Fibroblast of skin of right quadriceps (primary cell): Measurements from ENCODE around the gene PRRX1.

Experiments used
- DNase-seq: peaks from one replicate; pipeline ENCODE4 v3.0.0-alpha.2; 2013

The PRRX1 gene

DNA sequence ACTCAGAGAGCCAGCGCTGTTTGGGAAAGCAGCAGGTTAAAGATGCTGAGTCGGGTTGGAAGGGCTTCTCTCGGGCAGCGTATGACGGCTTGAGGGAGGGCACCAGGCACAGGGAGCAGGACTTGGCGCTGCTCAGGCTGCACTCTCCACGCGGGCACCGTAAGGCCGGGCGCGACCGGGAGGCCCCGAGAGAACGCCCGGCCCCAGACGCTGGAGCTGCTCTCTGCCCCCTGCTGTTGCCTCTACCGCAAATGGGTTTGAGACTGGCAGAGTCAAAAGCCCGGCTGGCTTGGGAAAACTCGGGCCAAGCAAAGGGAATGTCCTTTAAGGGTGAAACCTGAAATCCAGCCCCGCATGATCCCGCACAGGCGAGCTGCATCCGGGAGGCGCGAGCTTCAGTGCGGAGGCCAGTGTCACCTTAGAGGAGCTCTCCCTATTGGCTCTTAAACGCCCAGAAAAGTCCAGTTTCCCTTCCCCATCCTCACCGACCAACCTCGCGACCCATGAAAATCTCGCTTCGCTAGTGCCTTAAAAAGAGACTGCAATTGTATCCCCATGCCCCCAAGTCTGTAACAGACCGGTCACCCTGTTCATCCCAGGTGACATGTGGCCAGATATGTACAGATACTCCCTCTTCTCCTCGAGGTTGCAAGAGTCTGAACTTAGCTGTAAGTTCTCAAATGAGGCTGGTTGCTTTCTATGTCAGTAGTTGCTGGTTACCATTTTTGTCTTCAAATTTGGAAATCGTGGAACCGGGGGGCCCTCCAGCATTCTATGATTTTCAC, 1.1 kb downstream of the PRRX1 start:
- peak; percentile 58 for DNase-seq

DNA sequence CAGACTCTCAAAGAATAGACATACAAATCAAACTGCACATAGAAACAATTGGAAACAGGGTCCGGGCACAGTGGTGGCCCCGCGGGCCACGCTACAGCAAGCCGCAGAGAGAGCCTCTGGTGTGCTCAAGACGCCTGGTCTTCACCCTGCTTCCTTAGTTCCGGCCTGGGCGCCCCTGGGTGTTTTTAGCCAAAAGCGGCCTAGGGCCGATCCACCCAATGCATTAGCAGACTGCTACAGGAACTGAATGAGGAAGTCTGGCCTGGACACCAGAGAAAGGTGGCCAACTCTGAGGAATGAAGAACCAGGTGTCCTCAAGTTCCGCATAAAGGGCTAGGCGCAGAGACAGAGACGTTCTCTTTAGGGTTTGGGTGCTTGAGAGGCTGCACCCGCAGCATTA, 1.7 kb downstream of the PRRX1 start:
- peak; percentile 61 for DNase-seq

DNA sequence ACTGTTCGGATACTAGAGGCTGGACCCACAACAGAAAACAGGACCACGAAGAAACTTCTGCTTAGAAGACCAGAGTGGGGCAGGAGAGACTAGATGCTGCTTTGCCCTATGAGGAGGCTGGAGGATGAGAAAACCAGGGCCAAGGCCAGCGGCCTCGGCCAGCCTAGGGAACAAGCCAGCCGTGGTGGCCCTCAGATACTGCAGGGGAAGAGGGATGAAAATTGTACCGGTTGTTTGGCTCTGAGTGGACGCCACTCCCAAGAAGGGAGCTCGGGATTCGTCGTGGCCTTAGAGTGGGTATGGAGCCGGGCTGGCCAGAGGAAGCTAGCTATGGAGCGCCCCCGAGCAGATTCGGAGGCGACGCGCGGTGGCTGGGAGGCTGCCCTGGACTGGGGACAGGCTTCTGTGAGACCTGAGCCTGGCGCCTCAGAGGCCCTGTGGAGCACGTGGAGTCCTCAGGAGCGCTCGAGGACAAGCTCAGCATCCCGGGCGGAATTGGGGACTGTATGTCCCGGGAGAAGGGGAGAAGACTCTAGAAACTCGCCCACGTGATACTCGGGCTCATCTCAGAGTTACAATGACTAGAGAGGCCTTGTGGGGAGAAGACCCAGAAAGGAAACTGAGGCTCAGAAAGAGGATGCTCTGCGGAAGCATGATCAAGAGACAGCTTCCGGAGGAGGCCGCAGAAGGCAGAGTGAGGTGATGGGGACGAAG, 2.8 kb downstream of the PRRX1 start:
- peak; percentile 55 for DNase-seq

DNA sequence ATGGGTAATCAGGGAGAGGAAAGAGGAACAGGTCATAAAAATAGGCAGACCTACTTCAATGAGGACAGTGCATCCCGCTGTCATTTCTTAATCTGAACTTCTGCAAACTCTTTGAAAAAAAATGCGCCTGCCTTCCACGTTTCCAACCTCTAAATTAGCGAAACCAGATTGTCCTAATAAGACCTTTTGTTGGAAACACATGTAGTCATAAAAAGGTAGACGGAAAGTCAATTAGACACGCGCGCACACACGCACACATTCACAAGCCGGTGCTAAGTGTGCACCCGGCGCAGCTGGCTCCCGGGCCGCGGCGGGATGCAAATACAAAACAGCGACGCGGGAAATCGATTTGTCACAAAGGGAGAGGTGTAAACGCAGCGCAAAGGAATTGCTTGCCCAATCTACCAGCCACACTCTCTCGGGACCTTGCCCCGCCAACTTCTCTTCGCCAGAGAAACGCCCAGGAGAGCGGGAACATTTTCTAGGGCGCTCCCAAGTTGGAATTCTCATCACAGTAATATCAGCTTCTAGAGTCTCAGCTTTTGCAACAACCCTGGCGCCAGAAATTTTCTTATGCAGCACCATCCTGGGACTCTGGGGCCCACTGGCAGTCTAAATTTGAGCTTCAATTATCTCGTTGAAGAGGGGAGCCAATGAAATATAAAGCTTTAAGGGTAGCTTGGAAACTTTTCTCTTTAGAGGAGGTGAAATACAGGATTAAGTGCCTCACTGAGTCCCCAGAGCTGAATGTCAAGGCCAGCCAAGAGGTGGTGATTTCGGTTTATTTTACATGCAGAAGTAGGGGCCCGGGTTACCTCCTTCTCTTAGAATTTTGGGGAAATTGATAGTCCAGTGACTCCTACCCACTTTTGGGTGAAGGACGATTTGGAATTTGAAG, 4.5 kb downstream of the PRRX1 start:
- peak; percentile 73 for DNase-seq

DNA sequence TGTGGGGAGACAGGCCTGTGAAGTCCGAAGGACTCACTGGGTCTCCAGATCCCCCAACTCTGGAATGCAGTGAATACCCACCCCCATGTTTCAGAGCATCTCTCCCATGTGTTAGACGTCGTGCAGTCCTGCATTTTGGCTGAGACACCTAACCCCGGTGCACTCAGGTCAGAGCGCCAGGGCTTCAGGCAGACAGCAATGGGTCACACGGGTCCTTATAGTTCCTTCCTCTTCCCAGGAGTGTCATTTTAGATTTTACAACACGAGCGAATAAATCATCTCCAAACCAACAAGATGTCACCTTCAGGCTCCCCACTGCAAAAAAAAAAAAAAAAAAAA, 5.1 kb downstream of the PRRX1 start:
- no peak for DNase-seq

DNA sequence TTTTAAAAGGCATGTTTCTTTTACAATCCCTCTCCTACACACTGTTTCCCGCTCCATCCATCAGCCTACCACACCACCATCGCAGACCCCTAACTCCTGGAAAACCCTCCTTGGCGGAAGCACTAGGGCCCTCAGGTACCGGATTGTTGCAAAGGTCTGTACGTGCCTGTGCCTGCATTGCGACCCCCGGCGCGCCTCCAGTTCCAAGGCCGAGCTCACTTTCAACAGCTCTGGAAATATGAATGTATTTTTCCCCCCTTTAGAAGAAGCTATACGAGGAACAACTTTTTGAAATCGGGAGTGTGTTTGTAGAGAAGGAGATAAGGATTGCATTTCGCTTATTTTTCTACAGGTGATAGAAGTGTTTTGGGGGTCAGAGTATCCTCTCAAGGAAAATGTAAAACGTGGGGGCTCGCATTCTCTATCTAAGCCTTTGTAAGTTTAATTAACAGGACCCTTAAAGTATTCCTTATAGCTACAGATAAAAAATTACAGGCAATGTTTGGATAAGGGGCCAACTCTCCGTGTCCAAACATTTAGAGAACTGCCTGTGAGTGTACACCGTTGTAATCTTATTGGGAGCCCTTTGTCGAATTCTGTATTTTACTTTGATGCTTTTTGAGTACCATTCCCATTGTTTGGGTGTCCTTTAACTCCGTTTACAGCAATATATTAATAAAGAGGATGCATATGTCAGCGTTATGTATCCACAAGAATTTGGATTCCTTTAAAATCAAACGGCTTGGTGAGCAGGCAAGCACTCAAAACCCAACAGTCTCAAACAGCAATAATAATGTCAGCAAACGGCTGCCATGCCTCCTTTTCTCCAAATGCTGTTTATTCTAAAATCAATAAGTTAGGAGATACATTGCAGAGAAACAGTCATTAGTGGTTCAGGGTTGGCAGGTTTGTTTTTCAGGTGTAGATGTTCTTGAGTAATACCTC, 5.9 kb downstream of the PRRX1 start:
- no peak for DNase-seq

DNA sequence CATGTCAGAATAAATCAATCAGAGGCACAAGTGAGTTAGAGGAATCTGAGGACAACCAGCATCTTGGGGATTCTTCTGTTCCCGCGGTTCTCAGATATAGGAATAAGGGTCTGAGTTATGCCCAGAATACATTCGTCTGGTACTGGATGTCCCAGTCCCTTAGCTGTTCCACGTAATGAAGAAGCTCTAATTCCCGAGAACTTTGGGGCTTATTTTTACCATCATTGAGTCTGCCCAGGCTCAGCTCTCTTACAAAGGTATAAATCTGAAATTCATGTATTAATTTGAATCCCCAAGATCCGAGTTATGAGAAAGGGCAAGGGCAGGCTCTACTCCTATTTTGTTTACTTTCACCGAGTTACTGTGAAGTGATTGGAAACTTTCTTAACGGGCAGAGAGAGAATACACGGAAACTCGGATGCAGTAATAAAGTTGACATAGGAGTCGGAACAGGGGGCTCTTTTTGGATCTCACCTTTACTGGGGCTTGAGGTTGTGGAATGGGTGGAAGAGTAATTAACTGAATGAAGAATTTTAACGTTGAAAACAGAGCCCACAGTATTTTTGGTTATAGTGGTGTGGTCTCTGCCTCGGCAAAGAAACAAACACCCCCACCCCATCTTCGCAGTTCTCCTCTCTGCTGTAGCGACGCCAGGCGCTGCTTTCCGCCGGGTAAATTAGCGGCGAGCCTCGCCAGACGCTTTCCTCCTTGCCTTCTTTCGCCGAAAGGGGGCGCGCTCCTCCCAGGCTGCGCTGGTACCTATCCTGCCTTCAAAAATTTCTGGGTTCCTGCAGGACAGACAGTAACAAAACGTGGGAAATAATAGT, 7.1 kb downstream of the PRRX1 start:
- DNase-seq: peak; percentile 80

DNA sequence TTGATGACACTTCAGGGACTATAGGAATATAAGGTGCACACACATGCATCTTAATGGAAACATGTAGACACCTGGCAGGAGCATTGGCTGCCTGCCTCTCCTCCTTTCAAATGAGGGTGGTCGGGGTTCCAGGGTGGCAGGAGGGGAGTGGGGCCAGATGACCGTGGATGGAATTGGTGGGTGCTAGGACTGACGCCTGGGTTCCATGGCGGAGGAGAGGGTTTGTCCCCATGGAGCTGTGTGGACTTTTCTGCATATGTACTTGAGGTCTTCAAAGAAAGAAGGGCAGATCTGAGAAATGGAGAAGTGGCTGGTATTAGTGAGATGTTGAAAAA, 7.7 kb downstream of the PRRX1 start:
- no peak for DNase-seq

DNA sequence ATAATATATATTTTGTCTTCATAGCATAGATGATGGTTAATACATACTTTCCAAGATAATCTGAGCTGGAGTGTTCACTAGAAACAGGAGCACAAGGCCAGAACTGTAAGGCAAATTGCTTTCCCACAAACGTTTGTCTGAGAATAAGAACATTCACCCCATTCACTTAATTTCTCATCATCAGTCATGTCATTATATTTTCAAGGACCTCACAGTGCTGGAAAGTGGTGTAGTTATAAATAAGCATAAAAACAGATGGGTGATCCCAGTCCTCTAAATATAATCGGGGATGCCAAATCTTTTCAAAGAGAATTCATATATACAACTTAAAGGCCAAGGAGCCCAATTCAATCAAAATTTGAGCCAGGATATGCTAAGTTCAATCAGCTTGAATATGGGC, 8.4 kb downstream of the PRRX1 start:
- no peak for DNase-seq

DNA sequence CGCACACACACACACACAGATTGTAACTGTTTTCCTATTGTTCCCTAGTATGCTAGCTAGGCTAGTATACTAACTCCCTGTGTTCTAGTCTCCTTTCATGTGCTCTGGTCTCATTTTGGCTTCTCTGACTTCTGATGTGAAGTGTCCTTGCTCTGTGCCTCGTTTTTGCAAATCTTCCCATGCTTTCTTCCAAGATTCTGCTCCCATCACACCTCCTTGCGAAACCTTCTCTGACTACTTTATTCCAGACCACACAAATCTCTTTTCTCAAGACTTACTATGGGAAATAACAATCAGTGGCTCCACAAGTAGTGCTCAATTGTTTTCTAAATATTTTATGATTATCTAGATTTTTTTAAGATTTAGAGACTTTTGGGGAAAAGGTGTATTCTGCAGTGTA, 10.3 kb downstream of the PRRX1 start:
- peak; percentile 77 for DNase-seq

DNA sequence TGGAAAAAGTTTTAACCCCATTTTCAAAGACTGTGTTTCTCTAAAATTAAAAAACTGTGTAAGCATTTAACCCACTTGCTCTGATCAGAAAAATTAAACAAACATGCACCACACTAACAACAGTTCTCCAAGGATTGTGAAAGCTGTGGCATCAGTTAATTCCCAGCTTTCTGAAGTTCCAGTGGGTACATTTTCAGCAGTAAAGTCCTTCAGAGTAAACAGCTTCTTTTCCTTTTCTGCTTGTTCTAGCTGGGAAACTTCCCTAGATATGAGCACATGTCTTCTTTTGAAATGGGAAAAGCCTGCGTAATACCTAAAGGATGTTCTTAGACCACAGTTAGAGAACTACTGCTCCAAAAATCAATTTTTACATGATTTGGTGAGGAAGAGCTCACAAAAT, 11.1 kb downstream of the PRRX1 start:
- DNase-seq: no peak

DNA sequence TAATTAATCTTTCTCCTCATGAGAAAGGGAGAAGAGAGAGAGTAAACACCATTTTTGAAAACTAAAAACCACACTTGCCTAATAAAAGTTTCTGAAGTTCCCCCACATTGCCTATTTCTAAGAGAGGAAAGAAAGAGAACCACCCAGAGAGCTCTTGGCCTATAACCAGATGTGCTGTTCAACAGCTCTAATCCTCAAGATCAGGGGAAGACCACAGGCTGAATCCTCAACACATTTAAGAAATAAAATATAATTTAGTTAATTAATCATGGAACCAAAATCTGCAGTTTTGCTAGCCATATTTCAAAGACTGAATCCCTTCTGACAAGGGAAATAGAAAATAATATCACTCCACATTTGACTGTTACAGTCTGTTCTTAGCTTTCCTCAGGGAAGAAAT, 11.9 kb downstream of the PRRX1 start:
- peak; percentile 78 for DNase-seq

DNA sequence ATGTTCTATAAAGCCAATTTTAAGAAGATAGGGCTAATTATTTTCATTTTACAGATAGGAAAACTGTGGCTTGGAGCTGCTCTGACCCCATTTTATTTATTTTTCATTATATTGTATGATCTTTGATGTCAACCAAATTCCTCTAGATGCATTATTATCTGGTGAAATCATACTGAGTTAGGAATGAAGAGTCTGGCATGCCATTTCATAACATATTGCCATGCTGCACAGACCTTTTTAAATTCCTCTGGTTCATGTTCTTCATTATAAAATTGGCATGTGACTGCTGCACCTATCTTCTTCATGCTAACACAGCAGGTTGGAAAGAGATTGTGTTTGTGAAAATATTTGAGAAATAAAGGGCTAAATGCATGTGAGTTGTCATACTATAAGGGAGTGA, 12.7 kb downstream of the PRRX1 start:
- DNase-seq: peak; percentile 80

DNA sequence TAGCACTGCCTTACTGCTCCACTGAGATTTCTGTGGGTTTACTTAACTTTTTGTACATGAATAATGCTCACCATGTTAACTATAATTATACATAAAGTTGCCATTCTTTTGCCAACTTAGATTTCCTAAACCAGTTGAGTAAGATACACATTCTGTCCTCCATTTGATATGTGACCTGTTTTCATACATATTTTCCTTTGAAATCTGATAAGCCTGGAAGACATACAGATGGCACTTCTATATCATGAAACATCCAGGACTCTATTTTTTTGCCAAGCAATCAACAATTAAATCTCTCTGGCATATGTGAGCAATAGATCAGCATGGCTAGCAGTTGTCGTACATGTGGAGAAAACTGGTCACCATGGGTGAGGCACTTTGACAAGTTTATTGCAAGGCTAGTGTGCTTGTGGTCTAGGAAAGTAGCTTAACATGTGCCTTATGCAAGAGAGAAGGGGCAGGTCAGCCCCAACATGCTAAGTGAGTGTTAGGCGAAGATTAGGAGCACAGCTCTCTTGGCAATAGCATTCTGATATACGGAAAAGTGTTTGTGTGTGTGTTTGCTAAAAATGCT, 14.2 kb downstream of the PRRX1 start:
- peak; percentile 80 for DNase-seq

DNA sequence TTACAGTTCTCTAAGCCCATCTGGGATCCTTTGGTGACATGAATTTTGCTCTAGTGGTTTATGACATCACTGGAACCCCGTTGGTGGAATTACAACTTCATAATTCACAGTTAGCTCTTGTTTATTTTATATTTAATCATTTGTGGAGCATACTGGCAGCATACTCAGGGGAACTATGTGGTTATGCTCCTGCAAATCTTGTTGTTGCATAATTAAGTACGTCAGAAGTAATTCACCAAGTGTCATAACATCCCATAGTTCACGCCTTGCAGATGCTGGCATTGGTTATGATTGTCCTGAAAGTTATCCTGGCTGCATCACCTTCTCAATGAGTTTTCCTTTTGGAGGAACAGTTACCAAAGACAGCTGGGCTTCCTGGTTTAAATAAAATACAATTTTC, 16.5 kb downstream of the PRRX1 start:
- DNase-seq: peak; percentile 93

DNA sequence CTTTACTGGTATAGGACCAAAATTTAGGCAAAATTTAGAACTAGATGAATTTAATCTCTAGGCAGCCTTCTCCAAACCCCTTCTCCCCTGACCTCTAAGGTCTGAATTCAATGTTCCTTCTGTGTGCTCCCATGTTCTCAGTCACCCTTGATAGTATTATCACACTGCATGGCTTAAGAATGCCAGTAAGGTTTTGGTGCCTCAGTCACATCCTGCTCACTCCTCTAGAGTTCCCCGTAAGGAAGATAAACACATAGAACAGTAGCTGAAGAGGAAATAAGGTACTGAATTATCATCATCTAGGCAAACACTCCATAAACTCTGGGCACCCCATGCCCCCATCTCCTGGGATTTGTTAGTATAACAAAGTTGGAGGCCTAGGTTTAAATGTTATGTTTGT, 18.2 kb downstream of the PRRX1 start:
- DNase-seq: no peak

DNA sequence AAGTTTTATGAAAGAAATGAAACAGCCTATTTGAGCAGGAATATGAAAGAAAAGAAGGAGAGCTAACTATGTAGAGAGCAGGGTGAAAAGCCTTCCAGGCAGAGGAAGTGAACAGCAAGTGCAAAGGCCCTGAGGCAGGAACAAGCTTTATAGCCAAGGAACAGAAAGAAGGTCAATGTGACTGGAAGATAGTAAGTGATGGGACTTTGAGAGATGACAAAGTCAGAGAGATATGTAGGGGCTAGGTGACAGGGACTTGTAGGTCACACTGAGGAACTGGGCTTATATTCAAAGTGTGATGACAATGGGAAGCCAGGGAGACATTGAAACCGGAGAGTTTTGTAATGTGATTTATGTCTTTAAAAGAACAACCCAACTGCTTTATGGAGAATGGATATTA, 18.9 kb downstream of the PRRX1 start:
- no peak for DNase-seq

DNA sequence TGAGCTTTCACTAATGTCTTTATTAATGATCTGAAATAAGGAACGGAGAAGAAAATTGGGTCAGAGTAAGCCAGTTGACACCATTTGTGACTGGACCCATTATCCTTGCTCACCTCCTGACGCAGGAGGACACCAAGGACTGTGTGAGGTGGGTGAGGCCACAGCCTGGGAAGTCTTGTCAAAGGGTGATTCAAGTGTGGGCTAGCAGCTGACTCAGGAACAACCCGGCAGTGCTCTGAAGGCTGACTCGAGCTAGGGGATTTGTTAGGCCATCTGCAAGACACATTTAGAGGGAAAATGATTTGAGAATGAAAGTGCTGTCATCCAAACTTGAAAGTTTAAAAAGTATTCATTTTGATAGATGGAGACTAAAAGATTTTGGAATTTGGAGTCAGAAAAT, 21.2 kb downstream of the PRRX1 start:
- peak; percentile 81 for DNase-seq

DNA sequence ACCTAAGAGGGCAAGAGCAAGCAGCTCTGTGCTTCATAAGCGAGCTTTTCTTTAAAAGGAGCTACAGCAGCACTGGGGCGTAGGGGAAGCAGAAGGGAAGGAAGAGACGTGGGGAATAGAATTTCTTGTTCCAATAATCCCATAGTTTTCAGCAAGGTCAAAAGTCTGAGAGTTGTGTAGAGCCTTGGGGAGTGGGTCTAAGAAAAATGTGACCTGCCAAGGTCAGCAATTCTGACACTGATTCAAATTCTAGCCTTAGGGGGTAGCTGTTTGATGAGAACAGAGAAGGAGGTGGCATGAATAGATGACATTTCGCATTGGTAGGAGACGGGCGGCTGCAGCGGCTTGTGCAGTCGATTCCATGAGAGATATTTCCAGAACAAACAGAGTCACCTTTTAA, 22.4 kb downstream of the PRRX1 start:
- DNase-seq: no peak

DNA sequence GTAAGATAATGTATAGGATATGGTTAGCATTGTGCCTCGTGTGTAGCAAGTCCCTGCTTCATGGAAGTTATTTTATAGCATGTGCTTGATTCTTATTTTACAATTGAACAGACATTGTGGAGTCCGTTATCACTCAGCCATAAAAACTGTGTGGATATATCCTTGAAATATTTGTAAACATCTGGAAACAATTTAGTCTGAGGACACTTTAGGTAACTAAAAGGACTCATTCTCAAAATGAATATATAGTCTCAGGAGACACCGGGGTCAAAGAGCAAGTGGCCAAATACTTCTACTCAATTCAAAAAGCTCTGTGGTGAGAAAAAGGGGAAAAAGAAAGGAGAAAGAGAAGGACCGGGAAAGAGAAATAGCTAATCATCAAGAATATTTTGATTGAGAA, 23.7 kb downstream of the PRRX1 start:
- peak; percentile 54 for DNase-seq

DNA sequence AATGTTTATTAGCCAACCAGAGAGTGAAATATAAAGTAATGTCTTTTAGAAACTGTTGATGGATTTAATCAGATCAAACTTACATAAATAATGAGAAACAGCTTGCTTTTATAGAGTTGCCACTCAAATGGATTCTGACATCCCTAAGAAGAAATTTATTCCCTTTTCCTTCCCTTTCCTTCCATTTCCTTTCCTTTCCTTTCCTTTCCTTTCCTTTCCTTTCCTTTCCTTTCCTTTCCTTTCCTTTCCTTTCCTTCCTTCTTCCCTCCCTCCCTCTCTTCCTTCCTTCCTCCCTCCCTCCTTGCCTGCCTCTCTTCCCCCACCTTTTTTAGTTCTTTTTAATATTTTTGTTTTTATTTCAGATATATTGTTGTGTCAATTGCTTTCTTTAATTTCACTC, 27.3 kb downstream of the PRRX1 start:
- no peak for DNase-seq
